Measurements from ENCODE around the gene OR2S2.

GRCh38 chr9:35952526-35953191 is 5.3 kb downstream of the OR2S2 start:
- no peak for TF ChIP-seq CTCF (IDR thresholded peaks at IDR 0.05)
- no peak for TF ChIP-seq EZH2 (IDR thresholded peaks at IDR 0.05; ENCODE audit: borderline replicate concordance, insufficient read depth, low read depth, low read length, poor library complexity, severe bottlenecking)
